SHP77 treated with DMSO at 0.1 percent for 48 hours (cell line): Measurements from ENCODE around the gene ELP4.
"Not testable (repeated sequence)": the region's sequence is repeated elsewhere in the genome, so short reads cannot be mapped to it uniquely, and the experiment has no call there.

Source experiments
- DNase-seq: peaks from one replicate; lab custom pipeline; 2025; lab: John Stamatoyannopoulos, UW

ELP4 gene, protein sequence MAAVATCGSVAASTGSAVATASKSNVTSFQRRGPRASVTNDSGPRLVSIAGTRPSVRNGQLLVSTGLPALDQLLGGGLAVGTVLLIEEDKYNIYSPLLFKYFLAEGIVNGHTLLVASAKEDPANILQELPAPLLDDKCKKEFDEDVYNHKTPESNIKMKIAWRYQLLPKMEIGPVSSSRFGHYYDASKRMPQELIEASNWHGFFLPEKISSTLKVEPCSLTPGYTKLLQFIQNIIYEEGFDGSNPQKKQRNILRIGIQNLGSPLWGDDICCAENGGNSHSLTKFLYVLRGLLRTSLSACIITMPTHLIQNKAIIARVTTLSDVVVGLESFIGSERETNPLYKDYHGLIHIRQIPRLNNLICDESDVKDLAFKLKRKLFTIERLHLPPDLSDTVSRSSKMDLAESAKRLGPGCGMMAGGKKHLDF

DNA sequence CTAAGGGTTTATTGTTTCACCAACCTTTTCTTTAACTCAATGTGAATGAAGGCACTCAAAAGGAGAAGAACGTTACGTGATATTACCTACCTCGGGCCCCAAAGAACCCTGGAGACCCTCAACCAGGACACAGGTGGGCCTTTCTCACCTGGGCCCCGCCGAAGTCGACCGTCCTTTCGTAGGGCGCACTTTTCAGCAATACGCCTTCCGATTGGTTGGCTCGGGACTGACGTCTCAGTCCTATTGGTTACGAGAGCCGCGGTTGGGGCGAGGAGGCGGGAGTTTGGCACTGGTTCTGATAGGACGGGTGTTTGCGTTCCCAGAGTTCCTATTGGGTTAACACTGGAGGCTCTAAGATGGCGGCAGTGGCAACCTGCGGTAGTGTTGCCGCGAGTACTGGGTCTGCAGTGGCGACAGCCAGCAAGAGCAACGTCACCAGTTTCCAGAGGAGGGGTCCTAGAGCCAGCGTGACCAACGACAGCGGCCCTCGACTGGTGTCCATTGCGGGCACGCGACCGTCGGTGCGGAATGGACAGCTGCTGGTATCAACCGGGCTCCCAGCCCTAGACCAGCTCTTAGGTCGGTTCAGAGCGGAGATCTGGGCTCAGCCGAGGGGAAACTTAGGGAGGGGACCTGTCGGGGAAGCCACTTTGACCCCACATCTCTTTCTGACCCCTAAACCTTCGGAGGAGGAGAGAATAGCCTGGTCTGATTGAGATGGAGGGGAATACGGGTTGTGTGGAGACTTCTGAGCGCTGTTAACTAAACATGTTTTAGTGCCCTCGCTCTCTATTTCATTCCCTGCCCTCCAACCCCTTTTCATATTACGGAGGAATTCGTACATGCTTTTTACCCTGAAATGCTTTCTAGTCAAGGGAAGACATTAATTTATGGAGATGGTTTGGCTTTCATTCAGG is at the start of gene ELP4, which contains the start of gene IMMP1L:
Gene ELP4 (plus strand): TSS at position 339 of the 917 bp plus-strand sequence. CDS start 18 bp downstream, at position 357.
Gene IMMP1L (minus strand): TSS at position 194 of the 917 bp plus-strand sequence. CDS start 46,346 bp downstream, outside the sequence.
- DNase-seq, result peak; percentile 99

DNA sequence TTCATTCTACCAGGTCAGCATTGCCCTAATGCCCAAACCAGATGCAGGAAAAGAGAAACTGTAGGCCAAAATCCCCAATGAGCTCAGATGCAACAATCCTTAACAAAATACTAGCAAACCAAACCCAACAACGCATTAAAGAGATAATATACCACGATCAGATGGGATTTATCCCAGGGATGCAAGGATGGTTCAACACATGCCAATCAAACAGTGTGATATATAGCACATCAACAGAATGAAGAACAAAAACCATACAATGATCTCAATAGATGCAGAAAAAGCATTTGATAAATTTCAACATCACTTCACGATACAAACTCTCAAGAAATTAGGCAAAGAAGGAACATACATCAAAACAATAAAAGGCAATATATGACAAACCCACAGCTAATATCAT is 45.1 kb upstream of the ELP4 start:
- DNase-seq, result no peak

DNA sequence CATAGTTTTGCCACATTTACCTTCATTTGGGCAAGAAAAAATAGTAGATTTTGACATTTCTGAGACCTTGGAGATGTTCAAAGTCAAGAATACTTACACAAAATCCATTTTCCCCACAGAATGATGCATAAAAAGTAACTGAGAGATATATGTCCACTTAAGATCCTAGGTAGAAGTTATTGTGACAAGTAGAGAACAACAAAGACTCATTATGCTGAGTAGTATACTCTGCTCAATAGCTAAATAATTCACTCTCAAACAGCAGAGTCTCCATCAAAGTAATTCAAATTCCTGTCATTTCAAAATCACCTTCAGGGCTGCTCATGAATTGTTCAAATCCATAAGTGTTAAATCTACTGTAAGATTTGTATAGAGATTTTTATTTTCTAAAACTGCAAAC is 35.5 kb upstream of the ELP4 start:
- no peak for DNase-seq

DNA sequence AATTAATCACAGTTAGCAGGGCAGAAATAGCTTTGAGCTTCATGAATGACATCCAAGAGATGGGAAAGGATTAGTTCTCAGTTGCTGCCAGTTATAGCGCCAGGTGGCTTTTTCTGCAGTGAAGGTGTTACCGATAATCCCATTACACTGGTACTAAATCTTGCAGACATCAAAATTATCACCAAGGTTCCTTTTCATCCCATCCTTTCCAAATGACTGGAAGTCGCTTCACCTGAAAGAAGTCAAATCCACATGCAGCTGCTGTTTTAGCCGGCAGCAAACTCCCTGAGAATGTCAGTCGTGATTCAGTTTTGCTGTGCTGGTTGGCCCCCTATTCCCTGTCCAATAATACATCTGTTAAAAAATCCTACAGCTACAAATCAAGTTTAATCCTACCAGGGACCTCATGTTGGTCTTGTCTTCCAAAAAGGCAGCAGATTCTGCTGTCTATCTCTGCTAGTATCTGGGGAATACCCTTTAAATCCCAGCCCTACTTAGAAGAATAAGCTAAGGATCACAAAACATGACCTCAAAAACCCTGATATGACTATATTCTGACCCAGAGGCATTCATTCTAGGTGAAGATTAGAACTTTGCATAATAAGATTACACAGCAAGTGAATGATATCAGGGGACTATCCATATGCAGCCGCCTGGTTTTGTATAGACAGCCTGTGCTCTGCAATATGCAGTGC is 31.9 kb upstream of the ELP4 start:
- DNase-seq, result no peak

DNA sequence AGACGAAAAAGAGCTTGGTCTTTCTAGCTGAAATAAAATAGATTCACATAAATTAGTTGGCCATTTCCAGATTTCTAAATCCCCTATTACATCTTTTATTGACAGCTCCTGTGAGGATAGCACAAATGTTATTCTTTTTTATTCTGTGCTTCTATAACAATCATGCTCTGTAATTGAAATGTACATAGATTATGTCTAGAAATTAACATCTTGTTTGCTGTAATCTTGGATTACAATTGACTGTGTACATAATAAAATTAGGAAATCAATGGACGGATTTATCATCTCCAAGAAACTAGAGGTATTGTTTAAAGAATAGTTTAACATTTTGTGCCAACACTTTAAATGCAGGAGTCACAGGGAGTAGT is 31.4 kb upstream of the ELP4 start:
- DNase-seq, result no peak

DNA sequence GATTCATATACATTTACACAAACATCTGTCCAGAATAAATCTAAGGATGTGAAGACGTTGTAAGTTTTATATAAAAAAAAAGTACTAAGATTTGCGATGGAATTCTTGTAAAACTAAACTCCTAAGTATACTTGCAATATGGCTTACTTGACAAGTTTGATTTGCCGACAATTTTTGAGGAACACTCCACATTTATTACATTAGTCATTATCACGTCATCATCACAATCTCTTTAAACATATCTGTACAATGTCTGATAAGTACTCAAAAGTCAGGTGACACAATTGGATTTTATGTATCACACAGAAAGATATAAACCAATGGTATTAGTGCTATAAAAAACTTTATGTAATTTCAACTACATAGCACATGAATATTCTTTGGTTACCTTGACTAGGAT is 30.5 kb upstream of the ELP4 start:
- no peak for DNase-seq

DNA sequence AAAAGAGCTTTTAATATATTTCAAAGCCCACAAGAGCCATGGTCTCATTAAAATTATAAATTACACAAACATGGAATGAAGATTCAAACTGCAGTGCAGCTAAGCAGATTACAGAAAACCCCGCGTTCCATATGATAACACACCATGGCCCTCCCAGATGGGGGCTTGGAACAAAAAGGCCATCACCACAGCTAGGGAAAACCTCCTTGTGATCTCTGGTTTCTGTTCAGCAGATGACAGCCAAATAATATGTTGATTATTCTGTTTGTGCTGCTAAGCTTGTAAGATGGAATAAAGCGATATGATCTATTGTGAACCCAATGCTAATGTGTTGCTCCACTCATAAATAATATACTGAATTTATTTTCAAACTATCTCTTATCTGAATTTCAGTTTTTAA is 28.6 kb upstream of the ELP4 start:
- no peak for DNase-seq

DNA sequence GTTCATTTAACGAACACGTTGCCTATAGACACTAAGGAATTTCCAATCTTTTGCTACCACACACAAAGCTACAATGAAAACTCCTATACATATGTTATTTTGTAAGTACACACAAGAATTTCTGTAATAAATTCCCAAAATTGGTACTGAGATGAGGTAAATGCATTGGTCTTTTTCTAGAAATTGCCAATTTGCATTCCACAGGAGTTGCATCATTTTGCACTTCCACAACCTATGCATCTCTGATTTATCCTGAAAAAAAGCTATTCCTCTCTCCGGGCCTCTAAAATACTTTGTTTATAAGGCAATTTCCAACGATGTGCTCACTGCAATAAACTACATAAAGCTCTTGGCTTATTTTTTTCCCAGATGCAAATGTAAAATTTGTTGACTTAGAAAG is 25.1 kb upstream of the ELP4 start:
- DNase-seq, result no peak

DNA sequence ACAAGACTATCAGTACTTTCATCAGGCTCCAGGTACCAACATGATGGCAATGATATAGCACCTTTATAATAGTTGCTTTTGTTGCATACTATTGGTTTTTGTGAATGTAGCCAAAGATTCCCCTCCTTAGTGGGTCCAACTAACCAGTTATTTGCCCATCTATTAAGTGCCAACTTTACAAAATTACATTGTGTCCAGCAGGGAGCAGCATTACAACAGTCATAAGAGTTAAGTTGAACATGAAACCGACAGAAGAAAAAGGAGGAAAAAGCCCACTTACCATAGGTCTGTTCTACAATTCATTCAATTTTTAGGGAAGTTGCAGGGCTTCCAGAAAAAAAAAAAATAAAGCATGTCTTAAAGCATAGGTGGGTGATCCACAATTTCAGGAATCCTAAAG is 21.7 kb upstream of the ELP4 start:
- DNase-seq, result no peak

DNA sequence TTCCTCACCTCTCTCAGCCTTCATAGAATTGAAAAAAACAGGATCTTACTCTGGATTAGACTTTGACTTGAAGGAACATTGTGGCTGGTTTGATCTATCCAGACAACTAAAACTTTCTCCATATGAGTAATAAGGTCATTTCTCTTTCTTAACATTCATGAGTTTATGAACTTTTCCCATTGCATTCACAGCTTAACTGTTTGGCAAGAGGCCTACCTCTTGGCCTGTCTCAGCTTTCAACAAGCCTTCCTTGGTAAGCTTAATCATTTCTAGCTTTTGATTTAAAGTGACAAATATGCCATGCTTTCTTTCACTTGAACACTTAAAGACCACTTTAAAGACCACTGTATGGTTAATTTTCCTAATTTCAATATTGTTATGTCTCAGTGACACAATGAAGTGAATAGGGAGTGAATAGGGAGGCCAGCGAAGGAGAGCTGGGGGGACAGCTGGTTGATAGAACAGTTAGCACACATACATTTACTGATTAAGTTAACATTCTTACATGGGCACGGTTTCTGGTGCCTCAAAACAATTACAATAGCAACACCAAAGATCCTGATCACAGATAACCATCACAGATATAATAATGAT is 17.1 kb upstream of the ELP4 start:
- no peak for DNase-seq

DNA sequence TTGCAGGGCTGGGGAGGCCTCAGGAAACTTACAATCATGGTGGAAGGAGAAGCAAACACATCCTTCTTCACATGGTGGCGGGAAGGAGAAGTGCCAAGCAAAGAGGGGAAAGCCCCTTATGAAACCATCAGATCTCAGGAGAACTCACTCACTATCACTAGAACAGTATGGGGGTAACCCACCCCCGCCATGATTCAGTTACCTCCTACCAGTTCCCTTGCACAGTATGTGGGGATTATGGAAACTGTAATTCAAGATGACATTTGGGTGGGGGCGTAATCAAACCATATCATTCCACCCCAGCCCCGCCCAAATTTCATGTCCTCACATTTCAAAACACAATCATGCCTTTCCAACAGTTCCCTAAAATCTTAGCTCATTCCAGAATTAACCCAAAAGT is 16.3 kb upstream of the ELP4 start:
- DNase-seq, result no peak

DNA sequence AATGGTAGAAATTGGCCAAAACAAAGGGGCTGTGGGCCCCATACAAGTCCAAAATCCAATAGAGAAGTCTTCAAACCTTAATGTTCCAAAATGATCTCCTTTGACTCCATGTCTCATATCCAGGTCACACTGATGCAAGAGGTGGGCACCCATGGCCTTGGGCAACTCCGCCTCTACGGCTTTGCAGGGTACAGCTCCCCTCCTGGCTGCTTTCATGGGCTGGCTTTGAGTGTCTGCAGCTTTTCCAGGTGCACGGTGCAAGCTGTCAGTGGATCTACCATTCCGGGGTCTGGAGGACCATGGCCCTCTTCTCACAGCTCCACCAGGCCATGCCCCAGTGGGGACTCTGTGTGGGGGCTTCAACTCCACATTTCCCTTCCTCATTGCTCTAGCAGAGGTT is 15.8 kb upstream of the ELP4 start:
- DNase-seq, result not testable (repeated sequence)

DNA sequence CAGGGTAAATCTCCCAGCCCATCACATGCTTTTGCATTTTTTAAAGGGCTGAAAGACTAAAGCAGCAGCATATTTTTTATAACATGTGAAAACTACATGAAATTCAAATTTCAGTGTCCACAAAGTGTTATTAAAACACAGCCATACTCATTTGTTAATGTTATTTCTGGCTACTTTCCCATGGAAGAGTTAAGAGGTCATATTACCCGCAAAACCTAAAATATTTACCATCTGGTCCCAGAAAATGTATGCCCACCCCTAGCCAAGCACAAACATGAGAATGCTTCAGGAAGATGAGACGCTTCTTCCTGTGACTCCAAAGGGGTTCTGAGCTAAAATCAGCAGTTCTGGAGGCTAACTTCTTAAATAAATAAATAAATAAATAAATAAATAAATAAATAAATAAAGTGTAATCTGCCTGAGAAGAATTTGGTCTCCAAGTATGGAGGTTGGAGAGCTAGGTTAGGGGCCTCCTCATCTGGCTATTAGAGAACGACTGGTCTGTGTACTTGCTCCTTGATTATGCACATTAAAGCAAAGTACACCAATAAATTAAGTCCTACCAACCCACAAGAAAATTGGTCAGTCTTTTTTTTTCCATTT is 9.9 kb upstream of the ELP4 start:
- DNase-seq, result no peak

DNA sequence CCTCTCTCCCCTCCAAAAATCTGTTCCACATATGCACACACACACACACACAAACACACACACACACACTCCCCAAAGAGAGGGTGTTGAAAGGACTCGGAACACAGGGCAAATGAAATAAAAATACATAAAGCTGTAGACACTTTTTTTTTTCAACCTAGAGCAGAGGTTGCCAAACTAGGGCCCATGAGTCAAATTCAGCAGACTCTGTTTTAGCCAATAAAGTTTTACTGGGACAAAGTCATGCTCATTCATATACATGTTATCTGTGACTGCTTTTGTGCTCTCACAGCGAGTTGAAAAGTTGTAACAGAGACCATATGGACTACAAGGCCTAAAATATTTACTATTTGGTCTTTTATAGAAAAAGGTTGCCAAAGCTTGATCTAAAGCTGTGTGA is 9.0 kb upstream of the ELP4 start:
- no peak for DNase-seq

DNA sequence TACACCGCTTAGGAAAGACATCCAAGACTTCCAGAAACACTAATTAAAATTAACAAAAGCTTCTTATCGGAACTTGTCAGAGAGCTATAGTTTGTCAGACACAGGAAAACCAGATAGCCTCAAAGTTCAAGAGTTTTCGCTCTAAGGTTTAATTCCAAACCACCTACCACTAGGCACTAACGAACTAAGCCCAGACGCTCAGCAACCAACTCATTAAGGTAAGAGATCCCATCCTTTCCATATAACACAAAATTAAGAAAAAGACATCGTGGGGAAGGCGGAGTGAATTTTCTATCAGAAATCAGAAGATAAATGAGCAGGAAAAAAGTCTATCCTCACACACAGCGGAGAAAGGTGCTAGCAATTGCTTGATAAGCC is 527 bp upstream of the ELP4 start:
- DNase-seq, result peak; percentile 64

DNA sequence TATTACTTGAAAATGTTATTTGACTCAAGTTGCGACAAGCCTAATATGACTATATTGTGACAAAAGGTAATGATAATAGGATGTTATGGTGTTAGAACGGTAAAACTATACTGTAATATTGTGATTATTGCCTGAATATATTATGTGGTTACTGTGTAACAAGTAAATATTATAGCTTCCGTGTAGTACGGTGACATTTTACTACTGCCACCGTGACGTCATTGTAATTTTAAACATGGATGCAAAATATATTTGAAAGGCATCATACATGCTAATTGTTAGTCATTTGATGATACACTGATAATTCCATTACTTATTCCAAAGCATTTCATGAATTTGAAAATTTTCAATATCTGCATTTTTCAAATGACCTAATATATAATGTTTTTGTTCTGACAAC is 2.5 kb downstream of the ELP4 start:
- no peak for DNase-seq

DNA sequence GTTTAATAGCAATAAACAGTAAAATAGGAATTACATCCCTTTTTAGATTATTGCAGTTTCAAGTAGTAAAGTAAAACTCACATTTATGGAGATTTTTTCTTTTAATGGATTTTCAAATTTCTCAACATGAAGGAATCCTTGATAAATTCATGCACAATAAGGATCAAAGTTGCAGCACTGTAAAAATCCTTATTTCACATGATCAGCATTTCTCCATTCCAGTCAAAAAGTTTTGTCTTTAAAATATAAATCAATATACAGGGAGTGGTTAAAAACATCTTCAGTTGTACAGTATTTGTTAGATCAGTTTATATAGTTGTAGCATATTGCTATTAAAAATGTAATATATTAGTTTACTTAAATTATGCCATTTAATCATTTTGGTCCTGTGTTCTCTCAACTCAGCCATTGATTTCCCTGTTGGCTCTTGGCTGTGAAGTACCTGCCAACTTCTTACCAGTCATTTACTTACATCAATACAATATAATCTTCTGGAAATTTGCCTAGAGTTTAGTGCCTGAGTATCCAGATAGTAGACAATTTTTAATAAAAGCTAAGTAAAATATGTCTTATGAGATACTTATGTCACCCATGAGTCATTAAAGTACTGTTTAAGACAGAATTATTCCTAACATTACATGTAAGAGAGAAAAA is 12.1 kb downstream of the ELP4 start:
- DNase-seq, result no peak

DNA sequence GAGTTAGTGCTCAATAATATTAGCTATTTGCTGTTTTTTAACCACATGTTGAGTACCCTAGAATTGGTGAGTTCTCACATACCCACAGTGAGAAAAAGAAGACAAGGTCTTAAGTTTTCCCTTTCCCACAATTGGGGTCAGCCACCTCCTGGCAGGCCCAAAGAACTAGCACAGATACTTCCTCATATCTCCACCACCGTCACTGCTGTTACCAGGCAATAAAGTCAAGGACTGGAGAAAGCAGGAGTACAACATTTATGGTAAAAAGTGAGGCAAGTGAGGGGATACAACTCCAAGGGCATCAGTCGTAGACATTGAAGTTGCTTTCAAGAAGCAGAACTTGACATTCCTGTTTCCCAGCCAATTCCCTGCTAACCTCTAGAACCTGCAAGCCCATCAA is 19.6 kb downstream of the ELP4 start:
- no peak for DNase-seq

DNA sequence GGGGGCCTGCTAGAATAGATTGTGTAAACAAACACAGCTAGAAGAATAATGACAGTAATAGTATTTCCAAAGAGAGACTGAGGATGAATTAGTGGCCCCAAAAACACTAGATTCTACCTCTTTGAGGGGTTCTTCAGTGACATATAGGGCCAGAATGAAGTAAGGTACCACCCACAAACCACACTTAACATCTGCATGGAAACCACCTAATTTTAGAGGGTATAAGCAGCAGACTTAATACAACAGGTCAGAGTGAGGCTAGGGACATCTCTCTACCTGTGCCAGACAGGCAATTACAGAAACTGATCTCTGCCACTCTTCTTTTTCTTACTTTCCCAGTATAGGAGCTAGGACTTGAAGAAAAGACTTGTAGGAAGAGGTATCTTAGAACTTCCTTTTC is 20.1 kb downstream of the ELP4 start:
- DNase-seq, result no peak

DNA sequence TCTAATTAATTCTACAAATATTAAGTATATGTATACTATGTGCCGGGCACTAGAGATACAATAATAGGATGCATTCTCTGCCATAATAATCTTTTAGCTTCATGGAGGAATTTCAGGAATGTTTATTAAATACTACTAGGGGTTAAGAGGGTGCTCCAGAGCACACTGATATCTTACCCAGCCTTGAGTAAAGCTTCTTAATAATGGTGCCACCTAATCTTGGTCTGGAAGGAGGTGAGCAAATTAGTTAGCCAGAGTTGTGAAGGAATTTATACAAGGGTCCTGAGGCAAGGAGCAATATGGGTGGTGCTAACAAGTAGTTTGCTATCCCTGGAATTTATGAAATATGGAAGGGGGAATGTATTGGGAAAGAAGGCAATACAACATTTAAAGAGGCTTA is 21.7 kb downstream of the ELP4 start:
- DNase-seq, result no peak

DNA sequence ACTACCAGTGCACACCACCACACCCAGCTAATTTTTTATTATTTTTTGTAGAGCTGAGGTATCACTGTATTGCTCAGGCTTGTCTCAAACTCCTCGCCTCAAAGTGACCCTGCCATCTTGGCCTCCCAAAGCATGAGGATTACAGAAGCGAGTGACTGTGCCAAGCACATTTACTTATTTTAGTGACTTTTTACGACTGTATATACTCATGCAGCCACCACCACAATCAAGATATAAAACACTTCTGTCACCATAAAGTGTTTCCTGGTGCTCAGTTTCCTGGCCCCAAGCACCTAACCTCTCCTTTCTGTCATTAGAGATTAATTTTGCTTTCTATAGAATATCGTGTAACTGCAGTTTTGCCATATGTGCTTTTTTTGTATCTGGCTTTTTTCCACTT is 25.9 kb downstream of the ELP4 start:
- DNase-seq, result no peak
